Effector memory CD8-positive, alpha-beta T cell (primary cell): Measurements from ENCODE around the gene FAM118B.

ENCODE experiments used
- ATAC-seq: fragments of 150-1000 bp; cut with Tn5 transposase; replicated peaks from 2 replicates; pipeline ENCODE4 v1.10.0; 2021; ENCODE audit warnings: mild to moderate bottlenecking, moderate library complexity
- DNase-seq, 3 experiments: peaks; one replicate each; pipeline ENCODE4 v3.0.0; 2021
- H3K27ac Mint-ChIP-seq, 2 donors: one replicate each; pipeline ENCODE4 v1.8.0; 2022; ENCODE audit warnings: mild to moderate bottlenecking in 2 of 2, mixed read lengths in 2 of 2, moderate library complexity in 2 of 2
- H3K27me3 Mint-ChIP-seq, 2 donors: one replicate each; pipeline ENCODE4 v1.8.0; 2022; ENCODE audit warnings: mixed read lengths in 2 of 2
- H3K36me3 Mint-ChIP-seq: one replicate; pipeline ENCODE4 v1.8.0; 2022; ENCODE audit warnings: mild to moderate bottlenecking, moderate library complexity, mixed read lengths; ENCODE audit not compliant: insufficient read depth
- H3K4me1 Mint-ChIP-seq, 2 donors: one replicate each; pipeline ENCODE4 v1.8.0; 2022; ENCODE audit warnings: low read depth in 2 of 2, mixed read lengths in 2 of 2
- H3K4me3 Mint-ChIP-seq, 2 donors: one replicate each; pipeline ENCODE4 v1.8.0; 2022; ENCODE audit warnings: mild to moderate bottlenecking in 2 of 2, mixed read lengths in 2 of 2, moderate library complexity in 2 of 2
- H3K9me3 Mint-ChIP-seq, 2 donors: one replicate each; pipeline ENCODE4 v1.8.0; 2022; ENCODE audit warnings: mixed read lengths in 2 of 2

FAM118B gene

GRCh38 chr11:126175393-126175792, 36.2 kb upstream of the FAM118B start:
- ATAC-seq (no peak), DNase-seq (no peak)
- Mint-ChIP-seq H3K4me3 (no peak overlapping the region), H3K4me1 (no peaks in the 10 kb centered on the region), H3K27me3 (peaks cover 22 to 49% of the 10 kb centered on the region in 2 donors), H3K36me3 (no peaks in the 10 kb centered on the region), H3K9me3 (no peaks in the 10 kb centered on the region), H3K27ac (no peak overlapping the region)

- ATAC-seq (no peak), DNase-seq (no peak)
- Mint-ChIP-seq H3K9me3 (no peaks in the 10 kb centered on the region), H3K27ac (no peak overlapping the region), H3K4me1 (peaks cover 0 to 6% of the 10 kb centered on the region in 2 donors), H3K27me3 (peaks cover 13 to 35% of the 10 kb centered on the region in 2 donors), H3K4me3 (no peak overlapping the region), H3K36me3 (no peaks in the 10 kb centered on the region)
Measured at GRCh38 chr11:126176853-126177470, 34.6 kb upstream of the FAM118B start.

GRCh38 chr11:126181939-126182730, 29.4 kb upstream of the FAM118B start:
- Mint-ChIP-seq H3K27me3 (no peaks in the 10 kb centered on the region), H3K4me3 (no peak overlapping the region), H3K4me1 (peaks cover 4 to 8% of the 10 kb centered on the region in 2 donors), H3K36me3 (peaks cover 5% of the 10 kb centered on the region), H3K27ac (no peak overlapping the region), H3K9me3 (no peaks in the 10 kb centered on the region)
- ATAC-seq: no peak
- DNase-seq: no peak

GRCh38 chr11:126182787-126183445, 28.7 kb upstream of the FAM118B start:
- H3K27ac Mint-ChIP-seq: no peak overlapping the region
- no peak overlapping the region for H3K4me3 Mint-ChIP-seq
- no peak for ATAC-seq
- H3K4me1 Mint-ChIP-seq: peaks cover 4 to 9% of the 10 kb centered on the region in 2 donors
- H3K36me3 Mint-ChIP-seq: peaks cover 5% of the 10 kb centered on the region
- no peaks in the 10 kb centered on the region for H3K27me3 Mint-ChIP-seq
- no peak for DNase-seq
- no peaks in the 10 kb centered on the region for H3K9me3 Mint-ChIP-seq

- no peak overlapping the region for H3K4me3 Mint-ChIP-seq
- no peak overlapping the region for H3K27ac Mint-ChIP-seq
- H3K9me3 Mint-ChIP-seq: no peaks in the 10 kb centered on the region
- peaks cover 5% of the 10 kb centered on the region for H3K36me3 Mint-ChIP-seq
- ATAC-seq (no peak), DNase-seq (no peak)
- H3K4me1 Mint-ChIP-seq: peaks cover 4 to 9% of the 10 kb centered on the region in 2 donors
- no peaks in the 10 kb centered on the region for H3K27me3 Mint-ChIP-seq
Measured at GRCh38 chr11:126185259-126186024, 26.1 kb upstream of the FAM118B start.

GRCh38 chr11:126186025-126186698, 25.4 kb upstream of the FAM118B start:
- ATAC-seq (no peak), DNase-seq (no peak)
- Mint-ChIP-seq H3K36me3 (peaks cover 5% of the 10 kb centered on the region), H3K27me3 (no peaks in the 10 kb centered on the region), H3K9me3 (no peaks in the 10 kb centered on the region), H3K4me3 (no peak overlapping the region), H3K4me1 (peaks cover 6 to 7% of the 10 kb centered on the region in 2 donors), H3K27ac (no peak overlapping the region)

GRCh38 chr11:126186708-126187529, 24.7 kb upstream of the FAM118B start:
- ATAC-seq: no peak
- no peak overlapping the region for H3K27ac Mint-ChIP-seq
- peaks cover 4 to 6% of the 10 kb centered on the region in 2 donors for H3K4me1 Mint-ChIP-seq

GRCh38 chr11:126188332-126189108, 23.1 kb upstream of the FAM118B start:
- H3K4me3 Mint-ChIP-seq: no peak overlapping the region
- peaks cover 4% of the 10 kb centered on the region for H3K36me3 Mint-ChIP-seq
- H3K27me3 Mint-ChIP-seq: no peaks in the 10 kb centered on the region
- DNase-seq: no peak
- H3K4me1 Mint-ChIP-seq: peaks cover 2 to 4% of the 10 kb centered on the region in 2 donors
- no peaks in the 10 kb centered on the region for H3K9me3 Mint-ChIP-seq
- H3K27ac Mint-ChIP-seq: no peak overlapping the region
- ATAC-seq: no peak

More at GRCh38 chr11:126186708-126187529, 24.7 kb upstream of the FAM118B start:
- Mint-ChIP-seq H3K4me3 (no peak overlapping the region), H3K9me3 (no peaks in the 10 kb centered on the region), H3K27me3 (no peaks in the 10 kb centered on the region), H3K36me3 (peaks cover 8% of the 10 kb centered on the region)
- DNase-seq: no peak

- no peaks in the 10 kb centered on the region for H3K9me3 Mint-ChIP-seq
- ATAC-seq (no peak), DNase-seq (no peak)
- peaks cover 4% of the 10 kb centered on the region for H3K36me3 Mint-ChIP-seq
- no peak overlapping the region for H3K4me3 Mint-ChIP-seq
- no peaks in the 10 kb centered on the region for H3K27me3 Mint-ChIP-seq
- no peak overlapping the region for H3K27ac Mint-ChIP-seq
- peaks cover 2 to 4% of the 10 kb centered on the region in 2 donors for H3K4me1 Mint-ChIP-seq
Measured at GRCh38 chr11:126189109-126189929, 22.3 kb upstream of the FAM118B start.

- Mint-ChIP-seq H3K4me1 (peaks cover 2 to 4% of the 10 kb centered on the region in 2 donors), H3K36me3 (peaks cover 14% of the 10 kb centered on the region), H3K27me3 (no peaks in the 10 kb centered on the region), H3K27ac (peak overlapping the region in 1 of 2 donors; percentile 41), H3K9me3 (no peaks in the 10 kb centered on the region), H3K4me3 (no peak overlapping the region)
- no peak for ATAC-seq
- no peak for DNase-seq
Measured at GRCh38 chr11:126190792-126191191, 20.8 kb upstream of the FAM118B start.
